Astrocyte of the cerebellum (primary cell): ENCODE measurements around the gene CARD8.

Experiments
- DNase-seq: peaks from one replicate; pipeline ENCODE4 v3.0.0-alpha.2; 2011; ENCODE audit warnings: low read depth
- H3K4me3 ChIP-seq: 2 replicates; pipeline ENCODE4 v1.5.1; 2011; ENCODE audit warnings: mild to moderate bottlenecking, low read depth, low read length, moderate library complexity
- in situ Hi-C: cut with HindIII; loops from 2 replicates; pipeline ENCODE4 v1.10.0; 2017; ENCODE audit warnings: low sequenced_read_pairs
- TF ChIP-seq, protein P1 (sequence below): IDR thresholded peaks from 2 replicates; pipeline ENCODE4 v1.5.1; 2012; ENCODE audit warnings: low read length, low read depth, moderate library complexity, mild to moderate bottlenecking; ENCODE audit errors: missing control alignments

Gene CARD8

DNA sequence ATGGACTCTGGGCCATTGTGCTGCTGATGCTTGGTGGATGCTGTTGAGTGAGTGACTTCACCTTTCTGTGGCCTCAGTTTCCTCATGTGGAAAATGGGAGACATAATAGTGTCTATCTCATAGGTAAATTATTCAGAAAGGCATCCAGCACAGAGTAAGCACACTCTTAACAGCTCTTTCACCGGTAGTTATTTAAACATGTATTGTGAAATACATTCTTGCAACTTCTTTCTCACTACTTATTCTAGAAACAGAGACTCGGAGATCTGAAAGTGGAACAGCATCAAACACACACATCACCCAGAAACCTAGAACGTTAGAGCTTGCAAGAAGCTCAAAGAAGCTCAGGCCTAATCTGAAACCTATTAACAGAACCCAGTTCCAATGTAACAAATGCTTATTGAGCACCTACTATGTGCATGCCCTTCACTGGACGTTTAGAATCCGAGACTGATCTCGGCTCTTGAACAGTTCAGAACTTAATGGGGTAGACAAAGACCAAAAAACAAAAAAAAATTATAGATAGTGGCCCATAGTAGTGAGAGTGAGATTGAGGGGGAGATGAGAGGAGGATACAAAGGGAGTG, 81.2 kb downstream of the CARD8 start:
- in situ Hi-C loops: no loop called here
- TF ChIP-seq, protein P1, sequence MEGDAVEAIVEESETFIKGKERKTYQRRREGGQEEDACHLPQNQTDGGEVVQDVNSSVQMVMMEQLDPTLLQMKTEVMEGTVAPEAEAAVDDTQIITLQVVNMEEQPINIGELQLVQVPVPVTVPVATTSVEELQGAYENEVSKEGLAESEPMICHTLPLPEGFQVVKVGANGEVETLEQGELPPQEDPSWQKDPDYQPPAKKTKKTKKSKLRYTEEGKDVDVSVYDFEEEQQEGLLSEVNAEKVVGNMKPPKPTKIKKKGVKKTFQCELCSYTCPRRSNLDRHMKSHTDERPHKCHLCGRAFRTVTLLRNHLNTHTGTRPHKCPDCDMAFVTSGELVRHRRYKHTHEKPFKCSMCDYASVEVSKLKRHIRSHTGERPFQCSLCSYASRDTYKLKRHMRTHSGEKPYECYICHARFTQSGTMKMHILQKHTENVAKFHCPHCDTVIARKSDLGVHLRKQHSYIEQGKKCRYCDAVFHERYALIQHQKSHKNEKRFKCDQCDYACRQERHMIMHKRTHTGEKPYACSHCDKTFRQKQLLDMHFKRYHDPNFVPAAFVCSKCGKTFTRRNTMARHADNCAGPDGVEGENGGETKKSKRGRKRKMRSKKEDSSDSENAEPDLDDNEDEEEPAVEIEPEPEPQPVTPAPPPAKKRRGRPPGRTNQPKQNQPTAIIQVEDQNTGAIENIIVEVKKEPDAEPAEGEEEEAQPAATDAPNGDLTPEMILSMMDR: no peak
- DNase-seq: no peak
- H3K4me3 ChIP-seq: no peak overlapping the region

DNA sequence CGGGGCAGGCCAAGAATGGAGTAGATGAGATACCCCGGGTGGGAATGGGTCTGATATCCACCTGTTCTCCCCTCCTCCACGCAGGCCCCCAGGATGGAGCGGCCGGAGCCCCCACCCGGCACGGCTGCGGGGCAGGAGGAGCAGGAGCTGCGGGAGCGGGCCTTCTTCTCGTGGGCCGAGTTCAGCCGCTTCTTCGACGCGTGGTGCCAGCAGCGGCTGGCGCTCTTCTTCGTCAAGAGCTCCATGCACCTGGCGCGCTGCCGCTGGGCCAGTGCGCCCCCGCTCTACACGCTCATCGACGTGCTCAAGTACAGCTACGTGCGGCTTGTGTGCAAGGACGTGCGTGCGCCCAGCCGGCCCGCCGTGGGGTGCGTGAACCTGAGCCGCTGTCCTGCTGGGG, 84.0 kb downstream of the CARD8 start:
- H3K4me3 ChIP-seq: no peak overlapping the region
- TF ChIP-seq, protein P1: no peak
- in situ Hi-C loops: no loop called here
- DNase-seq: no peak

GRCh38 chr19:48170817-48171347, 84.8 kb downstream of the CARD8 start:
- no peak for DNase-seq
- in situ Hi-C loops: no loop called here
- peak overlapping the region; percentile 80 for H3K4me3 ChIP-seq
- TF ChIP-seq, protein P1: no peak

DNA sequence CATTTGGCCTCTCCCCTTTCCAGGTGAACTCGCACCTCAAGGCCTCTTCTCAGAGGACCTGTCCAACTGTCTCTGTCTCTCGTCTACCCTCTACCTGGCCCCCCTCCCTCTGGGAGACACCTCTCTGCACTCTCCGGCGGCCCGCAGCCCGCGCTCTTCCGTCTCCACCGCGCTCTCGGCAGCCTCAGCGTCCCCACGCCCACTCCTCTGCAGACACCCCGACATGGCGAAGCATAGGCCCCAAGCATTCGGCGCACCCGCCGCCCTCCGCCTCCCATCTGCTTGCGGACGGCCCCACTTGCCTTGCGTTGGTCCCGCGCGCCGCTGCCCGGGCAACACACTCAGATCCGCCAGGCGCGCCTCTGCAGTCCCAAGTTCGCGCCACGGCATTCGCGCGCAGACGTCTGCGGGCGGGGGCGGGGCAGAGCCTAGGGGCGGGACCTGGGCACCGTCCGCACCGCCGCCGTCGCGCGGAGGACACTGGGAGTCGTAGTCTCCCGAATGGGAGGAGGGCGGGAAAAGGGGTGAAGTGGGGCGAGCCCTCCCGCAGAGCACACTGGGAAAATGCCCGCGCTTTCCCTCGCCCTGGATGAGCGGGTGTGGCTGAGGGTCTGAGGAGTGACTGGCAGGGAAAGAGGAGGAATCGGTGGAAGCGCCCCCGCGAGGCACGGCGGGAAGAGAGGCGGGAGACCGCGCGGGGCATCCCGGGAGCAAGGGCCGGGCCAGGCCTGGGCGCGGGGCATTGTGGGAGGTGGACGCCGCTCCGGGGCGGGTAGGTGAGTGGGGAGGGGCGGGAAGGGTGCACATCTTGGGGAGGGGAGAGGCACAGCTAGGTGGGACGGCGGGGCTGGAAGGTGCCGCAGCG, 85.5 kb downstream of the CARD8 start, which contains the start of the genes LIG1 and ZSWIM9:
TSS of gene LIG1 (minus strand) at position 406 of the 865 bp plus-strand sequence. CDS start 4,778 bp downstream, outside the sequence.
TSS of gene ZSWIM9 (plus strand) at position 742 of the 865 bp plus-strand sequence. CDS start 1,123 bp downstream, outside the sequence.
- peak within 1 kb of the TSS; percentile 80 for H3K4me3 ChIP-seq

DNA sequence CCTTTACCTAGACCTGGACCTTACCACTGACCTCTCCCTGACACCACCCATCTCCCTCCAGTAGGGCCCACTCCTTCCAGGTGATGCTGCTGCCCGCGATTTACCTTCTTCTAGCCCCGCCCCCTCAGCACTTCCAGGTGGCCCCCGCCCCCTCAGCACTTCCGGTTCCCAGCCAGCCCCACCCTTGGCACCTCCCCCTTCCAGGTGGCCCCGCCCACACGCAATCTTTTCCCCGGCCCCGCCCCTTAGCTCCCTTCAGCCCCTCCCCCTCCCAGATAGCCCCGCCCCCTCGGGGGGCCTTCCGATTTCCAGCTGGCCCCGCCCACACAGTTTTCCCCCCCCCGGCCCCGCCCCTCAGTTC, 86.2 kb downstream of the CARD8 start:
- TF ChIP-seq, protein P1: no peak
- DNase-seq: no peak
- H3K4me3 ChIP-seq: peak overlapping the region; percentile 80
- in situ Hi-C loops: no loop called here

More for the DNA sequence above, 85.5 kb downstream of the CARD8 start, which contains the start of the genes LIG1 and ZSWIM9:
- DNase-seq: peak; percentile 82
- TF ChIP-seq, protein P1: peak; percentile 6
- in situ Hi-C loops: no loop called here

- TF ChIP-seq, protein P1: no peak
Measured at GRCh38 chr19:48168689-48169088, 87.0 kb downstream of the CARD8 start.

More at GRCh38 chr19:48168689-48169088, 87.0 kb downstream of the CARD8 start:
- DNase-seq: no peak
- no peak overlapping the region for H3K4me3 ChIP-seq
- in situ Hi-C loops: no loop called here
